GM23338 (cell line): Measurements from ENCODE around the gene AQP9.

Experiments used
- CREB1 ChIP-seq: fragments of 250-450 bp; sonication (Bioruptor Pico); IDR thresholded peaks from 2 replicates; pipeline ENCODE4 v1.5.0; 2020; ENCODE audit warnings: low read depth, mild to moderate bottlenecking, moderate library complexity
- CTCF ChIP-seq, 2 experiments: fragments of 200-600 bp in 1 of 2; sonication (generic) in 1 of 2; conservative IDR thresholded peaks; 2 replicates each; pipeline versions ENCODE4 v1.5.1 to v1.6.1; 2016 to 2017; ENCODE audit warnings: antibody characterized with exemption in 2 of 2, low read depth in 2 of 2, mild to moderate bottlenecking in 2 of 2, moderate library complexity in 1 of 2
- EZH2 ChIP-seq: fragments of 200-600 bp; sonication (generic); IDR thresholded peaks from one replicate; pipeline ENCODE4 v1.8.0; 2017; ENCODE audit warnings: antibody characterized with exemption, mild to moderate bottlenecking, low read depth; ENCODE audit not compliant: unreplicated experiment
- EZH2phosphoT487 ChIP-seq: fragments of 200-600 bp; sonication (generic); IDR thresholded peaks from one replicate; pipeline ENCODE4 v1.8.1; 2018; ENCODE audit warnings: antibody characterized with exemption; ENCODE audit not compliant: unreplicated experiment
- JUNB ChIP-seq: IDR thresholded peaks from one replicate; pipeline ENCODE4 v1.6.1; 2016; ENCODE audit warnings: antibody characterized with exemption; ENCODE audit not compliant: unreplicated experiment
- POLR2AphosphoS5 ChIP-seq: IDR thresholded peaks from 2 replicates; pipeline ENCODE4 v1.6.1; 2016; ENCODE audit warnings: antibody characterized with exemption, low read depth
- REST ChIP-seq: IDR thresholded peaks from one replicate; pipeline ENCODE4 v1.6.1; 2018; ENCODE audit warnings: antibody characterized with exemption; ENCODE audit not compliant: unreplicated experiment
- STAT1 ChIP-seq: IDR thresholded peaks from one replicate; pipeline ENCODE4 v1.6.1; 2016; ENCODE audit warnings: antibody characterized with exemption; ENCODE audit not compliant: unreplicated experiment
- ZNF331 ChIP-seq: fragments of 250-450 bp; sonication (Bioruptor Pico); IDR thresholded peaks from 2 replicates; pipeline ENCODE4 v1.5.0; 2020; ENCODE audit warnings: low read depth, mild to moderate bottlenecking, moderate library complexity
- TF ChIP-seq, protein P1 (sequence below): IDR thresholded peaks from 2 replicates; pipeline ENCODE4 v1.6.1; 2016; ENCODE audit warnings: antibody characterized with exemption

- no peak for TF ChIP-seq CTCF (conservative IDR thresholded peaks at IDR 0.05; ENCODE audit: low read depth in 2 of 2)
- TF ChIP-seq REST, result no peak
- TF ChIP-seq EZH2phosphoT487, result no peak
- TF ChIP-seq EZH2, result no peak
- TF ChIP-seq, protein P1, sequence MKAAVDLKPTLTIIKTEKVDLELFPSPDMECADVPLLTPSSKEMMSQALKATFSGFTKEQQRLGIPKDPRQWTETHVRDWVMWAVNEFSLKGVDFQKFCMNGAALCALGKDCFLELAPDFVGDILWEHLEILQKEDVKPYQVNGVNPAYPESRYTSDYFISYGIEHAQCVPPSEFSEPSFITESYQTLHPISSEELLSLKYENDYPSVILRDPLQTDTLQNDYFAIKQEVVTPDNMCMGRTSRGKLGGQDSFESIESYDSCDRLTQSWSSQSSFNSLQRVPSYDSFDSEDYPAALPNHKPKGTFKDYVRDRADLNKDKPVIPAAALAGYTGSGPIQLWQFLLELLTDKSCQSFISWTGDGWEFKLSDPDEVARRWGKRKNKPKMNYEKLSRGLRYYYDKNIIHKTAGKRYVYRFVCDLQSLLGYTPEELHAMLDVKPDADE, result no peak
- no peak for TF ChIP-seq POLR2AphosphoS5
- TF ChIP-seq JUNB, result no peak
- TF ChIP-seq CREB1 (CRISPR knock-in tag), result no peak
- no peak for TF ChIP-seq STAT1
- TF ChIP-seq ZNF331 (CRISPR knock-in tag), result no peak
Measured at GRCh38 chr15:58165661-58166060, 27.5 kb downstream of the AQP9 start.
